AG09309 (cell line): ENCODE measurements around the gene YJEFN3.

Experiments
- DNase-seq: peaks from one replicate; pipeline ENCODE4 v3.0.0-alpha.2; 2010; ENCODE audit warnings: low read depth
- H3K4me3 ChIP-seq: 2 replicates; pipeline ENCODE4 v1.5.1; 2011; ENCODE audit warnings: mild to moderate bottlenecking, low read depth, low read length, moderate library complexity; ENCODE audit not compliant: control insufficient read depth
- CTCF ChIP-seq: IDR thresholded peaks from 2 replicates; pipeline ENCODE4 v1.5.1; 2011; ENCODE audit warnings: mild to moderate bottlenecking, low read depth, low read length, inconsistent platforms; ENCODE audit not compliant: insufficient read depth, control insufficient read depth; ENCODE audit errors: missing control alignments

Gene YJEFN3

GRCh38 chr19:19535311-19536191, 6.8 kb downstream of the YJEFN3 start:
- no peak overlapping the region for H3K4me3 ChIP-seq
- DNase-seq = no peak
- no peak for TF ChIP-seq CTCF

GRCh38 chr19:19537075-19538048, 8.7 kb downstream of the YJEFN3 start:
- TF ChIP-seq CTCF = no peak
- DNase-seq = no peak
- no peak overlapping the region for H3K4me3 ChIP-seq

GRCh38 chr19:19538061-19538784, 9.5 kb downstream of the YJEFN3 start, which contains the start of gene CILP2:
TSS of gene CILP2 (plus strand) at chr19:19538265. CDS start at chr19:19538350, 85 bp downstream.
- DNase-seq = no peak
- TF ChIP-seq CTCF = no peak
- H3K4me3 ChIP-seq = peak within 1 kb of the TSS; percentile 29

GRCh38 chr19:19538785-19539166, 10.1 kb downstream of the YJEFN3 start:
- TF ChIP-seq CTCF = no peak
- peak overlapping the region; percentile 29 for H3K4me3 ChIP-seq
- no peak for DNase-seq

GRCh38 chr19:19539698-19540063, 11.0 kb downstream of the YJEFN3 start:
- H3K4me3 ChIP-seq = no peak overlapping the region
- DNase-seq = no peak
- no peak for TF ChIP-seq CTCF

- no peak for TF ChIP-seq CTCF
- no peak overlapping the region for H3K4me3 ChIP-seq
Measured at GRCh38 chr19:19540064-19540714, 11.5 kb downstream of the YJEFN3 start.

More at GRCh38 chr19:19540064-19540714, 11.5 kb downstream of the YJEFN3 start:
- DNase-seq = no peak
